ENCODE measurements around the gene NLRP13. TPM values are rescaled to one million over a fixed set of nuclear protein-coding genes. Genes with fewer than 3 reads are reported as not detected.

The NLRP13 gene
- total and polyA plus RNA-seq, 9 of the 15 experiments (the other 6 are each of a cell fraction or from before 2014, with no cell fraction given) = not detected

GRCh38 chr19:55939206-55939605, 7.1 kb upstream of the NLRP13 start:
- H3K27ac ChIP-seq (ENCODE audit: extremely low read depth, low read depth, low read length) = no peak overlapping the region
- CTCF ChIA-PET (ENCODE audit: low intra/inter-chr PET ratio) = no interaction called here
- ATAC-seq = no peak

More at GRCh38 chr19:55939206-55939605, 7.1 kb upstream of the NLRP13 start:
- H4K20me1 ChIP-seq (replicated peaks; ENCODE audit: control insufficient read depth, insufficient read depth, low read length) = no peaks in the 10 kb centered on the region
- no peaks in the 10 kb centered on the region for H3K79me2 ChIP-seq (ENCODE audit: control insufficient read depth, insufficient read depth, low read length)
- POLR2A ChIA-PET = interaction anchor here (0.8 to 1.1 kb wide), 2 partner anchors 15 to 340 kb away, joined by 3 read pairs; partner anchors contain the start of gene FIZ1
- intact Hi-C loops (cut with micrococcal nuclease) = no loop called here
- no peak overlapping the region for H3K4me2 ChIP-seq (ENCODE audit: insufficient read depth, low read length)
- in situ Hi-C loops (cut with MboI) = no loop called here
- TF ChIP-seq CBX1 (IDR thresholded peaks at IDR 0.05; ENCODE audit: low read depth) (no peak), TCFL5 (CRISPR knock-in tag; conservative IDR thresholded peaks at IDR 0.05) (no peak), OTX1 (CRISPR knock-in tag; IDR thresholded peaks at IDR 0.05) (no peak), FOSL1 (tag; conservative IDR thresholded peaks at IDR 0.05) (no peak), STAT6 (CRISPR knock-in tag; IDR thresholded peaks at IDR 0.05) (no peak), CLOCK (CRISPR knock-in tag; IDR thresholded peaks at IDR 0.05; ENCODE audit: borderline replicate concordance) (no peak)
- no peak for FAIRE-seq
- no peak for DNase-seq (ENCODE audit: extremely low read depth in 1 of 4, low spot score in 3 of 4)
- peaks cover 7 to 35% of the 10 kb centered on the region in 2 experiments; a peak in 3 of 5 replicates for H3K27me3 ChIP-seq (ENCODE audit: control insufficient read depth in 2 of 2, insufficient read depth in 2 of 2, low read length in 2 of 2)
- no peak overlapping the region for H2AFZ ChIP-seq (ENCODE audit: low read depth, low read length)
- no peaks in the 10 kb centered on the region for H3K4me1 ChIP-seq (replicated peaks in 1 of 2; ENCODE audit: control insufficient read depth in 2 of 2, insufficient read depth in 2 of 2, low read length in 2 of 2)
- no peaks in the 10 kb centered on the region for H3K9me1 ChIP-seq (ENCODE audit: control insufficient read depth, insufficient read depth, low read length)
- under 1% methylated on average over 7 of the region's 7 CpGs for WGBS (ENCODE audit: insufficient coverage, low coverage, missing lambda C conversion rate)
- no peaks in the 10 kb centered on the region for H3K9me3 ChIP-seq (replicated peaks; ENCODE audit: control insufficient read depth, insufficient read depth, low read depth, low read length)
- no peak overlapping the region for H3K4me3 ChIP-seq
- no peaks in the 10 kb centered on the region for H3K36me3 ChIP-seq (ENCODE audit: control insufficient read depth, insufficient read depth, low read length)
- no TSS peak for BruUV-seq (replicated peaks)
- no peak overlapping the region for H3K9ac ChIP-seq (ENCODE audit: insufficient read depth in 1 of 2, low read depth in 2 of 2, low read length in 2 of 2)
